ENCODE results near the gene KATNAL1.

DNA sequence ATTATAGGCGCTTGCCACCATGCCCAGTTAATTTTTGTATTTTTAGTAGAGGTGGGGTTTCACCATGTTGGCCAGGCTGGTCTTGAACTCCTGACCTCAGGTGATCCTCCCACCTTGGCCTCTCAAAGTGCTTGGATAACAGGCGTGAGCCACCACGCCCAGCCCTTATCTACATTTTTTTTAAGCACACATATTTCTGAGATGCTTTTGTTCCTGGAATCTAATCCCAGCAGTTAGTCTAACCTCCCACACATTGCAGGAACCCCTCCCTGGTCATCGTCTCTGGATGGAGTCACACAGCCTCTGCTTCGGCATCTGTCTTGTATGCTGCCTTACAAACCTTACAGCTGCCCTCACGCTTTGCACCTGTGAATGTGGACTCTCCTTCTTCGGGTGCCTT, 15.1 kb upstream of the KATNAL1 start:
- TF ChIP-seq, protein P1, sequence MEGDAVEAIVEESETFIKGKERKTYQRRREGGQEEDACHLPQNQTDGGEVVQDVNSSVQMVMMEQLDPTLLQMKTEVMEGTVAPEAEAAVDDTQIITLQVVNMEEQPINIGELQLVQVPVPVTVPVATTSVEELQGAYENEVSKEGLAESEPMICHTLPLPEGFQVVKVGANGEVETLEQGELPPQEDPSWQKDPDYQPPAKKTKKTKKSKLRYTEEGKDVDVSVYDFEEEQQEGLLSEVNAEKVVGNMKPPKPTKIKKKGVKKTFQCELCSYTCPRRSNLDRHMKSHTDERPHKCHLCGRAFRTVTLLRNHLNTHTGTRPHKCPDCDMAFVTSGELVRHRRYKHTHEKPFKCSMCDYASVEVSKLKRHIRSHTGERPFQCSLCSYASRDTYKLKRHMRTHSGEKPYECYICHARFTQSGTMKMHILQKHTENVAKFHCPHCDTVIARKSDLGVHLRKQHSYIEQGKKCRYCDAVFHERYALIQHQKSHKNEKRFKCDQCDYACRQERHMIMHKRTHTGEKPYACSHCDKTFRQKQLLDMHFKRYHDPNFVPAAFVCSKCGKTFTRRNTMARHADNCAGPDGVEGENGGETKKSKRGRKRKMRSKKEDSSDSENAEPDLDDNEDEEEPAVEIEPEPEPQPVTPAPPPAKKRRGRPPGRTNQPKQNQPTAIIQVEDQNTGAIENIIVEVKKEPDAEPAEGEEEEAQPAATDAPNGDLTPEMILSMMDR (IDR thresholded peaks at IDR 0.05; ENCODE audit: insufficient read depth, low read depth, low read length) = no peak
- TF ChIP-seq EZH2 (IDR thresholded peaks at IDR 0.05; ENCODE audit: insufficient read depth, low read length) = no peak
